ENCODE results near the gene GBA3.

GBA3 gene

DNA sequence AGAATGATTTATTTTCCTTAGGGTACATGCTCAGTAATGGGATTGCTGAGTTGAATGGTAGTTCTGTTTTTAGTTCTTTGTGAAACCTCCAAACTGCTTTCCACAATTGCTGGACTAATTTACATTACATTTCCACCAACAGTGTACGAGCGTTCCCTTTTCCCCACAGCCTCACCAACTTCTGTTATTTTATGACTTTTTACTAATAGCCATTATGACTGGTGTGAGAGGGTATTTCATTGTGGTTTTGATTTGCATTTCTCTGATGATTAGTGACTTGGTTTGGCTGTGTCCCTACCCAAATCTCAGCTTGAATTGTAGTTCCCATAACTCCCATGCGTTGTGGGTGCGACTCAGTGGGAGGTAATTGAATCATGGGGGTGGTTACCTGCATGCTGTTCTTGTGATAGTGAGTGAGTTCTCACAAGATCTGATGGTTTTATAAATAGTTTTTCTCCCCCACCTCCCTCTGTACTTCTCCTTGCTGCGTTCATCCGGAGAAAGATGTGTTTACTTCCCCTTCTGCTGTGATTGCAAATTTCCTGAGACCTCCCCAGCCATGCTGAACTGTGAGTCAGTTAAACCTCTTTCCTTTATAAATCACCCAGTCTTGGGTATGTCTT is 95.1 kb downstream of the GBA3 start:
- no peak for DNase-seq (ENCODE audit: low read depth)

GRCh38 chr4:22790631-22791030 is 97.9 kb downstream of the GBA3 start:
- DNase-seq (ENCODE audit: low read depth), result no peak

- DNase-seq (ENCODE audit: low read depth), result no peak
Observed at GRCh38 chr4:22794732-22795131, 102.0 kb downstream of the GBA3 start.

DNA sequence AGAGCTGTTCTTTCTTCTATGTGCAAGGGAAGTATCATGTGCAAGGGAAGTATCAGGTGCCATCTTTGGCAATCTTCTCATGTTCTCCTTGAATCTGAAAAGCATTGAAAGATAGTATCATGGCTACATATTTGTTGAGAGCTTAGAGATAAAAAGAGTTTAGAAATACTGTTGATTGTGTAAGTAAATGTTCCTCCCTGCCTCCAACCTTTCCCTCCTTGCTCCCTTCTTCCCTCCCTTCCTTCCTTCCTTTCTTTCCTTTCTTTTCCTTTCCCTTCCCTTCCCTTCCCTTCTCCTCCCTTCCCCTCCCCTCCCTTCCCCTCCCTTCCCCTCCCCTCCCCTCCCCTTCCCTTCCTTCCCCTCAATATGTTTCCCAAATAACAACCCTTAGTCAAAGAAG is 108.7 kb downstream of the GBA3 start:
- no peak for DNase-seq (ENCODE audit: low read depth)

GRCh38 chr4:22802876-22803275 is 110.1 kb downstream of the GBA3 start:
- peak; percentile 1 for DNase-seq (ENCODE audit: low read depth)

DNA sequence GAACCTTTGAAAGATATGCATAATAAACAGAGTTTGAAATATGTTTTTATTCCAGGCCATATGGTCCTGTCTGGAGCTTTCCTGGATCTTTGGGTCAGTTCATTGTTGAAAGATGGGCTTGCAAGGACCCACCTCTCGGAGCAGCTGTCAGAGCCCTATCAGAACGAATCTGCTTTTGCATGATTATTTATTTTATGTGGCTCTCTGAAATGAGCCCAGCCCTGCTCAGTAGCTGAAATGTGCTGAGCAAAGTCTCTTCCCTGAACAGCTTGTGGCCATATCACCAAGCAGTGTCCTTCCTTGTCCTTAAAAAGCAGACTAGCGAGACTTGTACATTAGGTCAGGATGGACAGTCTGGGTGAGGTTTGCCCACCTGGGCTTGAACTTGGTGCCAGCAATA is 110.8 kb downstream of the GBA3 start:
- DNase-seq (ENCODE audit: low read depth), result no peak

DNA sequence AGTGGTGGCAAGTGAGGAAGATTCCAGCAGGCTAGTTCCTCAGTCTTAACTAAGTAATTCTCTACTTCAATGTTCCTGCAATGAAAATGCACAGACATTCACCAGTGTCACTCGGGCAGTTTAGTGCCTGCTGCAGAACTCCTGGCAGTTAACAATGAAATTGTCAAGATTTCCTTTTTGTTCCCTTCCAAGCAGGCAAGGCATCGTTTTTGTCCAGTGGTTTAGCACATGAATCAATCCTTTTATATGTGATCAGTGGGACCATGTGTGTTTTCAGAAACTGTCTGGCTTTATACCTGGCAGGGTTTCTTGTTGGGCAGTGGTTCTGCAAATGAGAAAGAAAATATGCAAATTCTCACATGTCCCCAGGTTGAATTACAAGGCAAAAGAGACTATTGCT is 122.2 kb downstream of the GBA3 start:
- no peak for DNase-seq (ENCODE audit: low read depth)

DNA sequence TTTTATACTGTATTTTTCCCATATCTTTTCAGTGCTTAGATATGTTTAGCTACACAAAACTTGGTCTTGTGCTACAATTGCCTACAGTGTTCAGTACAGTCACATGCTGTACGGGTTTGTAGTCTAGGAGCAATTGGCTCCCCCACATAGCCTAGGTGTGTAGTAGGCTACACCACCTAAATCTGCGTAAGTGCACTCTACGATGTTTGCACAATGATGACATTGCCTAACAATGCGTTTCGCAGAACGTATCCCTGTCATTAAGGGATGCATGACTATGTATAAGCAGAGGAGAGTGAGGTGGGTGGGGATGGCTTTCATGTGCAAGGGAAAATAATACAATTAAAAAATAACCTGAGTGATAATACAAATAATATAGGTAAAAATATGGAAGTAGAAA is 131.4 kb downstream of the GBA3 start:
- DNase-seq (ENCODE audit: low read depth), result no peak

GRCh38 chr4:22842360-22843018 is 149.8 kb downstream of the GBA3 start:
- DNase-seq (ENCODE audit: low read depth), result no peak

DNA sequence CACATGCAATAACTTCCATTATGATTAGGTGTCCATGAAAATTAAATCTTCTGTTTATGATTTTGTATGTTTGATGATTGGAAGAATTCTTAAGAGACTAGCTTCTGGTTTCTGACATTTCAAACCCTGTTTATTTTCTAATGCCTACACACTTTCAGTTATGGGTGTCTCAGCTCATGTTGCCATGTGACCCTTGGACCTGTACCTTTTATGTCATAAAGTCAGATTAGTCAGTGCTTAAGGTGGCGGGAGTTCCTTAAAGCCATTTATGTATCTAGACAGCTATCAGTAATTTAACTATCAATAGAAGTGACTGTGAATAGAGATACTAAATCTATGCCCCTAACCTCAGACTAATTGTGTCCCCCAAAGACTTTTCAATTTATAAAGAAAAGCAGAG is 155.6 kb downstream of the GBA3 start:
- DNase-seq (ENCODE audit: low read depth), result no peak

- no peak for DNase-seq (ENCODE audit: low read depth)
Observed at GRCh38 chr4:22850055-22850454, 157.3 kb downstream of the GBA3 start.

DNA sequence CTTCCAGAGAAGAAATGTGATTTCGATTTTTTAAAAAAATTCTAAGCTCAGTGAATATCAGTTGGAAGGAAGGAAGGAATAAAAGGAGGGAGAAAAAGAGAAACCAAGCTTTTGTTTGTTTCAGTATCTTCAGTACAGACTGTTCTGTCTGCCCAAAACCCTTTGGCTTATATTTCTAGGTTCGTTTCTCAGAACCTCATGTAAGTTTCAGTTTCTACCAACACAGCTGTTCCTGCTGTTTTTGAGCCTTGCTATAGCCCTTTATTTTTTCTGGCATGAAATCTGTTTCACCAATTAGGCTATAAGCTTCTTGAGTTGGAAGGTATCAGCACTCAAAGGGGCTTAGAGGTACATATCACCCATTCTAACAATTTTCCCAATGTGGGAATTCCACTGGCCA is 157.9 kb downstream of the GBA3 start:
- DNase-seq (ENCODE audit: low read depth), result no peak

DNA sequence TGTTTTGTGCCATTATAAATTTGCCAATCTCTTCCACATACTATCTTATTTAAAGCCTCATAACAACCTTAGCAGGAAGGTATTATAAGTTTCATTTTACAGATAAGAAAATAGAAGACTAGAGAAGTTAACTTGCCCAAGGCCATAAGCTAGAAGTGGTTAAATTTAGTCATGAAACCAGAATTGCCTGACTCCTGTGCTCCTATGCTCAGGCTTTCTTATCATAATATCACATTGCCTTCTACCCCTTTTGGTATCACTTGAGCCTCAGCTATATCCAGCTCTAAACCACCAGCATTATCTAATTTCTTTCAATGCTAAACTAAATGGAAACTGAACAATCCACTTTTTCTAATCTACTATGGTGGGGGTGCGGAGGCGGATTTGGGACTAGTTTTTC is 164.7 kb downstream of the GBA3 start:
- DNase-seq (ENCODE audit: low read depth), result no peak

GRCh38 chr4:22859318-22859717 is 166.6 kb downstream of the GBA3 start:
- no peak for DNase-seq (ENCODE audit: low read depth)

Measured in fibroblast of the conjunctiva (primary cell).